ENCODE measurements around the gene NLN.

DNA sequence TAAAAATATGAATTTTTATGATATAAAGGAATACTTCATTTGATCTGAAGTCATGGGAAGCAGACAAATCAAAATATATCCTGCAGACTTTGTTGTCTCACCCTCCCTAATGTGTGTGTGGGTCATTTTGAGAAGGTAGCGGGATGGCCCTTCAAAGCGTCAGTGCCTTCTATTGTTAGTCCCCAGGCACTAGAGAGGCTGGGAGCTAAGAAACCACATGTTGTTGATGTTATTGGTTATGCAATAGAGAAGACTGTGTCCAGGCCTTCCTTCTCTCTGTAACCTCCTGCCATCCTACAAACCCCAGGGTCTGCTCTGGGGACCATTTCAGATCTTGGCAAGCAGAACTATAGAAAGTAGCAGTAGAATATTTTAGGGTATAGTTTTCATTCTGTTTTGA lies 94.7 kb downstream of the NLN start:
- TF ChIP-seq, protein P1, sequence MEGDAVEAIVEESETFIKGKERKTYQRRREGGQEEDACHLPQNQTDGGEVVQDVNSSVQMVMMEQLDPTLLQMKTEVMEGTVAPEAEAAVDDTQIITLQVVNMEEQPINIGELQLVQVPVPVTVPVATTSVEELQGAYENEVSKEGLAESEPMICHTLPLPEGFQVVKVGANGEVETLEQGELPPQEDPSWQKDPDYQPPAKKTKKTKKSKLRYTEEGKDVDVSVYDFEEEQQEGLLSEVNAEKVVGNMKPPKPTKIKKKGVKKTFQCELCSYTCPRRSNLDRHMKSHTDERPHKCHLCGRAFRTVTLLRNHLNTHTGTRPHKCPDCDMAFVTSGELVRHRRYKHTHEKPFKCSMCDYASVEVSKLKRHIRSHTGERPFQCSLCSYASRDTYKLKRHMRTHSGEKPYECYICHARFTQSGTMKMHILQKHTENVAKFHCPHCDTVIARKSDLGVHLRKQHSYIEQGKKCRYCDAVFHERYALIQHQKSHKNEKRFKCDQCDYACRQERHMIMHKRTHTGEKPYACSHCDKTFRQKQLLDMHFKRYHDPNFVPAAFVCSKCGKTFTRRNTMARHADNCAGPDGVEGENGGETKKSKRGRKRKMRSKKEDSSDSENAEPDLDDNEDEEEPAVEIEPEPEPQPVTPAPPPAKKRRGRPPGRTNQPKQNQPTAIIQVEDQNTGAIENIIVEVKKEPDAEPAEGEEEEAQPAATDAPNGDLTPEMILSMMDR (IDR thresholded peaks at IDR 0.05): no peak
- no peak for TF ChIP-seq POLR2A (IDR thresholded peaks at IDR 0.05; ENCODE audit: low read depth)
